ENCODE results near the gene TIMD4. TPM values are rescaled to one million over a fixed set of nuclear protein-coding genes. Genes with fewer than 3 reads are reported as not detected.

TIMD4 gene
- total RNA-seq, 1 experiment from 2014 or later, result not detected

- Histone ChIP-seq H3K14ac (ENCODE audit: insufficient read depth, low read length) (no peak overlapping the region), H2BK5ac (ENCODE audit: insufficient read length, low read length) (no peak overlapping the region), H3K9ac (ENCODE audit: extremely low read depth, insufficient read length, low read length) (no peak overlapping the region), H3K56ac (ENCODE audit: insufficient read length, low read depth, low read length) (no peak overlapping the region), H2AFZ (ENCODE audit: low read length) (no peak overlapping the region), H4K5ac (ENCODE audit: insufficient read length, low read depth, low read length) (no peak overlapping the region), H4K20me1 (ENCODE audit: control insufficient read depth, insufficient read depth, insufficient read length) (no peaks in the 10 kb centered on the region), H4K8ac (replicated peaks; ENCODE audit: insufficient read length, low read depth, low read length) (no peak overlapping the region), H3K4ac (ENCODE audit: low read depth, low read length) (no peak overlapping the region), H3T11ph (ENCODE audit: low read length) (no peak overlapping the region), H2BK12ac (ENCODE audit: insufficient read length, low read depth, low read length) (no peak overlapping the region), H3K27ac (ENCODE audit: insufficient read length, low read depth, low read length) (no peak overlapping the region), H3K4me1 (ENCODE audit: insufficient read depth, low read length) (peaks cover 3% of the 10 kb centered on the region; the same call in 1 of the 2 replicates), H2AK5ac (ENCODE audit: insufficient read length, low read length) (no peak overlapping the region), H2BK15ac (ENCODE audit: low read depth, low read length) (no peak overlapping the region), H2BK20ac (ENCODE audit: low read depth, low read length, poor library complexity, severe bottlenecking) (no peak overlapping the region), H3K9me3 (ENCODE audit: control insufficient read depth, low read depth, low read length) (no peaks in the 10 kb centered on the region), H3K4me2 (ENCODE audit: insufficient read depth, insufficient read length, low read length) (no peak overlapping the region), H2BK120ac (ENCODE audit: low read depth, low read length, poor library complexity, severe bottlenecking) (no peak overlapping the region), H3K79me1 (ENCODE audit: insufficient read depth, low read depth, low read length, poor library complexity, severe bottlenecking) (no peaks in the 10 kb centered on the region), H3K23me2 (ENCODE audit: insufficient read length, low read depth, low read length, poor library complexity, severe bottlenecking) (peaks cover 2% of the 10 kb centered on the region), H3K79me2 (ENCODE audit: insufficient read depth, low read length) (no peaks in the 10 kb centered on the region), H3K27me3 (ENCODE audit: insufficient read depth, low read length) (no peaks in the 10 kb centered on the region), H3K18ac (ENCODE audit: insufficient read length, low read depth, low read length) (no peak overlapping the region), H4K91ac (ENCODE audit: insufficient read length, low read depth, low read length) (no peak overlapping the region), H3K23ac (ENCODE audit: insufficient read length, low read depth, low read length) (no peak overlapping the region)
- peaks cover 48% of the 10 kb centered on the region for H3K27me3 Mint-ChIP-seq (ENCODE audit: low read depth)
- no CpG with 5 or more reads among the region's 6 CpGs for WGBS (ENCODE audit: extremely low coverage, insufficient read length, low lambda C conversion rate)
- H3K36me3 Mint-ChIP-seq (ENCODE audit: insufficient read depth in 1 of 3, low read depth in 3 of 3), result no peaks in the 10 kb centered on the region
- H3K27ac Mint-ChIP-seq, result no peak overlapping the region
- H3K9me3 Mint-ChIP-seq, result no peaks in the 10 kb centered on the region; a peak in 1 of 5 replicates
- no peak overlapping the region; a peak in 1 of 5 replicates for H3K4me3 Mint-ChIP-seq
- peaks cover 9 to 10% of the 10 kb centered on the region in 2 experiments for H3K4me1 Mint-ChIP-seq
- no peak for DNase-seq
- TF ChIP-seq CTCF (conservative IDR thresholded peaks at IDR 0.05), result no peak
Measured at GRCh38 chr5:156907667-156908066, 55.4 kb downstream of the TIMD4 start.

Measured in H9 (cell line).